ENCODE measurements around the gene TTC36.
A peak's percentile ranks its signal among the peaks of the same experiment; 100 is the strongest.

TTC36 gene

GRCh38 chr11:118572061-118572980 is 45.0 kb downstream of the TTC36 start, which contains the start of gene ARCN1 (continued):
- TF ChIP-seq PRDM4 (tag by site-specific recombination; IDR thresholded peaks at IDR 0.05): no peak
- 0 out of 2 replicates have a peak, but pooled peaks have one; percentile 23 for TF ChIP-seq ZBTB6 (tag by site-specific recombination; IDR thresholded peaks at IDR 0.05)
- TF ChIP-seq ZNF629 (tag by site-specific recombination; IDR thresholded peaks at IDR 0.05): peak; percentile 42; the same call in 1 of the 2 replicates
- TF ChIP-seq ZNF426 (tag by site-specific recombination; IDR thresholded peaks at IDR 0.05): no peak
- peak; percentile 53 for TF ChIP-seq ZBTB8A (tag by site-specific recombination; IDR thresholded peaks at IDR 0.05)

DNA sequence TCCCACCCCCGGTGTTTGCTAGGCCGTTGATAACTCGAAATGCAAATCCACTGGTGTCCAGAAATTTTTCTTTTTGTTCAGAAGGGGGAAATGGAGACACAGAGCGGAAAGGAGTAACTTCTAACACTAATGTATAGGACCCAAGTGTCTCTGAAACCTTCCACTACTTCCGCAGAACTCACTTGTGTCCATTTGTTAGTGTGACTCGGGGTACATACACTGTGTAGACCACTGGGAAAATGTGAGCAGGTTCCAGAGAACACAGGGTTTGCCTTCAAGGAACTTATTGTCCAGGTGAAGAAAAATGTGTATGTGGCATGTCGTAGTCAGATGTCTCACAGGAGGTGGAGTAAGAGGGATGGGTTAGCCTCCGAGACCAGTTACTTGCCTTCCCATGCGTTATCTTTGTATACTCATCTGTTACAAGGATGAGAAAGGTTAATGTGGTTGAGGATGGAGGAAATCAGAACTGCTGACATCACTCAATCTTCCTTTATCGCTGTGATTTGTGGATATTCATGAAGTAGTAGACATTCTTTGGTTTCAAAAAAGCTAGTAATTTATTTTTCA is 45.8 kb downstream of the TTC36 start:
- H3K27ac ChIP-seq (ENCODE audit: extremely low read depth, low read depth, low read length): peak overlapping the region; percentile 82

DNA sequence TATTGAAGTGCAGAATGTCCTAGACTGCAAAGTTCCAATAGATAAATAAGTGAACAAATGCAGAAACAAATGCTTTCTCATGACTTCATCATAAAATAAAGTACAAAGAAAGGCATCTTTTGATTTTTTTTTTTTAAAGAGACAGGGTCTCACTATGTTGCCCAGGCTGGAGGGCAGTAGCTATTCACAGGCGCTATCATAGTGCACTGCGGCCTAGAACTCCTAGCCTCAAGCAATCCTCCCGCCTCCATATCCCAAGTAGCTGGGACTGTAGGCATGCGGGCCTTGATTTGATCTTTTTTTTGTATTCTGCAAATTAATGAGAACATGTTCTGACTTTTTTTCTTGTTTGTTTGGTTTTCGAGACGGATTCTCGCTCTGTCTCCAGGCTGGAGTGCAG is 47.4 kb downstream of the TTC36 start:
- TF ChIP-seq, protein P1, sequence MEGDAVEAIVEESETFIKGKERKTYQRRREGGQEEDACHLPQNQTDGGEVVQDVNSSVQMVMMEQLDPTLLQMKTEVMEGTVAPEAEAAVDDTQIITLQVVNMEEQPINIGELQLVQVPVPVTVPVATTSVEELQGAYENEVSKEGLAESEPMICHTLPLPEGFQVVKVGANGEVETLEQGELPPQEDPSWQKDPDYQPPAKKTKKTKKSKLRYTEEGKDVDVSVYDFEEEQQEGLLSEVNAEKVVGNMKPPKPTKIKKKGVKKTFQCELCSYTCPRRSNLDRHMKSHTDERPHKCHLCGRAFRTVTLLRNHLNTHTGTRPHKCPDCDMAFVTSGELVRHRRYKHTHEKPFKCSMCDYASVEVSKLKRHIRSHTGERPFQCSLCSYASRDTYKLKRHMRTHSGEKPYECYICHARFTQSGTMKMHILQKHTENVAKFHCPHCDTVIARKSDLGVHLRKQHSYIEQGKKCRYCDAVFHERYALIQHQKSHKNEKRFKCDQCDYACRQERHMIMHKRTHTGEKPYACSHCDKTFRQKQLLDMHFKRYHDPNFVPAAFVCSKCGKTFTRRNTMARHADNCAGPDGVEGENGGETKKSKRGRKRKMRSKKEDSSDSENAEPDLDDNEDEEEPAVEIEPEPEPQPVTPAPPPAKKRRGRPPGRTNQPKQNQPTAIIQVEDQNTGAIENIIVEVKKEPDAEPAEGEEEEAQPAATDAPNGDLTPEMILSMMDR (tag by site-specific recombination; IDR thresholded peaks at IDR 0.05): no peak
- TF ChIP-seq PRDM4 (tag by site-specific recombination; IDR thresholded peaks at IDR 0.05) (no peak), ZNF146 (tag by site-specific recombination; IDR thresholded peaks at IDR 0.05) (no peak), ZNF121 (tag by site-specific recombination; IDR thresholded peaks at IDR 0.05) (peak; percentile 87)
- TF ChIP-seq, protein P2, sequence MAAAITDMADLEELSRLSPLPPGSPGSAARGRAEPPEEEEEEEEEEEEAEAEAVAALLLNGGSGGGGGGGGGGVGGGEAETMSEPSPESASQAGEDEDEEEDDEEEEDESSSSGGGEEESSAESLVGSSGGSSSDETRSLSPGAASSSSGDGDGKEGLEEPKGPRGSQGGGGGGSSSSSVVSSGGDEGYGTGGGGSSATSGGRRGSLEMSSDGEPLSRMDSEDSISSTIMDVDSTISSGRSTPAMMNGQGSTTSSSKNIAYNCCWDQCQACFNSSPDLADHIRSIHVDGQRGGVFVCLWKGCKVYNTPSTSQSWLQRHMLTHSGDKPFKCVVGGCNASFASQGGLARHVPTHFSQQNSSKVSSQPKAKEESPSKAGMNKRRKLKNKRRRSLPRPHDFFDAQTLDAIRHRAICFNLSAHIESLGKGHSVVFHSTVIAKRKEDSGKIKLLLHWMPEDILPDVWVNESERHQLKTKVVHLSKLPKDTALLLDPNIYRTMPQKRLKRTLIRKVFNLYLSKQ (tag by site-specific recombination; IDR thresholded peaks at IDR 0.05; ENCODE audit: borderline replicate concordance): no peak
- Histone ChIP-seq H3K27ac (ENCODE audit: extremely low read depth, low read depth, low read length) (no peak overlapping the region), H3K9me3 (ENCODE audit: control insufficient read depth, insufficient read depth, low read depth, low read length) (no peaks in the 10 kb centered on the region), H3K36me3 (ENCODE audit: control insufficient read depth in 2 of 2, insufficient read depth in 1 of 2, low read length in 2 of 2) (no peaks in the 10 kb centered on the region; a peak in 1 of 3 replicates), H3K4me3 (ENCODE audit: low read depth, low read length) (no peak overlapping the region), H3K4me1 (ENCODE audit: control insufficient read depth, insufficient read depth, low read length) (no peaks in the 10 kb centered on the region)
- CTCF ChIA-PET: interaction anchor here (1.1 kb wide), 1 partner anchor 22 kb away, joined by 3 read pairs; no protein-coding TSS in a partner anchor
- POLR2A ChIA-PET: no interaction called here

More for the DNA sequence above, 45.8 kb downstream of the TTC36 start:
- Histone ChIP-seq H3K4me1 (ENCODE audit: control insufficient read depth, insufficient read depth, low read length) (no peaks in the 10 kb centered on the region), H3K9me3 (ENCODE audit: control insufficient read depth, insufficient read depth, low read depth, low read length) (no peaks in the 10 kb centered on the region), H3K4me3 (ENCODE audit: low read depth, low read length) (peak overlapping the region; percentile 98), H3K36me3 (ENCODE audit: control insufficient read depth in 2 of 2, insufficient read depth in 1 of 2, low read length in 2 of 2) (no peaks in the 10 kb centered on the region; a peak in 1 of 3 replicates)
- POLR2A ChIA-PET: interaction anchor here (1.0 kb wide), 2 partner anchors 39 to 42 kb away, joined by 3 to 4 read pairs; partner anchors contain the start of gene TMEM25
- no peak for TF ChIP-seq ZNF175 (tag by site-specific recombination; IDR thresholded peaks at IDR 0.05)
- peak; percentile 82 for TF ChIP-seq GFI1B (tag by site-specific recombination; IDR thresholded peaks at IDR 0.05)
- TF ChIP-seq ZNF335 (tag by site-specific recombination; conservative IDR thresholded peaks at IDR 0.05): peak; percentile 68
- CTCF ChIA-PET: interaction anchor here (0.6 to 2.1 kb wide), 3 partner anchors 15 to 554 kb away, joined by 3 to 8 read pairs (median 3); no protein-coding TSS in a partner anchor
